Gastroesophageal sphincter (tissue), 3 donors: ENCODE results near the gene DDC.

Experiments
- EP300 ChIP-seq: sonication (generic); formaldehyde crosslinking; IDR thresholded peaks from one replicate; pipeline ENCODE4 v1.6.1; 2017; ENCODE audit warnings: antibody characterized with exemption, mild to moderate bottlenecking
- POLR2A ChIP-seq, 2 donors: fragments of 450-650 bp; IDR thresholded peaks; one replicate each; pipeline ENCODE4 v1.6.1; 2017; ENCODE audit warnings: antibody characterized with exemption in 2 of 2, mild to moderate bottlenecking in 2 of 2, moderate library complexity in 1 of 2
- TF ChIP-seq, protein P1 (sequence below), 4 experiments: fragments of 200-600 bp in 2 of 4; fragments of 450-650 bp in 2 of 4; sonication (generic) in 1 of 4; IDR thresholded peaks; one replicate each; pipeline ENCODE4 v1.5.1; 2017 to 2019; ENCODE audit warnings: antibody characterized with exemption in 4 of 4, mild to moderate bottlenecking in 2 of 4, moderate library complexity in 2 of 4

- TF ChIP-seq EP300 = no peak
- TF ChIP-seq POLR2A (IDR thresholded peaks at IDR 0.05) = no peak
- TF ChIP-seq, protein P1, sequence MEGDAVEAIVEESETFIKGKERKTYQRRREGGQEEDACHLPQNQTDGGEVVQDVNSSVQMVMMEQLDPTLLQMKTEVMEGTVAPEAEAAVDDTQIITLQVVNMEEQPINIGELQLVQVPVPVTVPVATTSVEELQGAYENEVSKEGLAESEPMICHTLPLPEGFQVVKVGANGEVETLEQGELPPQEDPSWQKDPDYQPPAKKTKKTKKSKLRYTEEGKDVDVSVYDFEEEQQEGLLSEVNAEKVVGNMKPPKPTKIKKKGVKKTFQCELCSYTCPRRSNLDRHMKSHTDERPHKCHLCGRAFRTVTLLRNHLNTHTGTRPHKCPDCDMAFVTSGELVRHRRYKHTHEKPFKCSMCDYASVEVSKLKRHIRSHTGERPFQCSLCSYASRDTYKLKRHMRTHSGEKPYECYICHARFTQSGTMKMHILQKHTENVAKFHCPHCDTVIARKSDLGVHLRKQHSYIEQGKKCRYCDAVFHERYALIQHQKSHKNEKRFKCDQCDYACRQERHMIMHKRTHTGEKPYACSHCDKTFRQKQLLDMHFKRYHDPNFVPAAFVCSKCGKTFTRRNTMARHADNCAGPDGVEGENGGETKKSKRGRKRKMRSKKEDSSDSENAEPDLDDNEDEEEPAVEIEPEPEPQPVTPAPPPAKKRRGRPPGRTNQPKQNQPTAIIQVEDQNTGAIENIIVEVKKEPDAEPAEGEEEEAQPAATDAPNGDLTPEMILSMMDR (IDR thresholded peaks at IDR 0.05) = no peak
Measured at GRCh38 chr7:50591480-50592438, 26.6 kb upstream of the DDC start.
